ENCODE data around the gene SPAG17.

SPAG17 gene

GRCh38 chr1:118049981-118050380 is 135.0 kb downstream of the SPAG17 start:
- FAIRE-seq: no peak

- no peak for FAIRE-seq
Observed at GRCh38 chr1:118047650-118048224, 137.3 kb downstream of the SPAG17 start.

- FAIRE-seq: no peak
Observed at GRCh38 chr1:118047006-118047649, 137.9 kb downstream of the SPAG17 start.

GRCh38 chr1:118043624-118044023 is 141.4 kb downstream of the SPAG17 start:
- no peak for FAIRE-seq

- FAIRE-seq: no peak
Observed at GRCh38 chr1:118042501-118042900, 142.5 kb downstream of the SPAG17 start.

- FAIRE-seq: no peak
Observed at GRCh38 chr1:118039170-118039569, 145.9 kb downstream of the SPAG17 start.

GRCh38 chr1:118032883-118033282 is 152.1 kb downstream of the SPAG17 start:
- no peak for FAIRE-seq

GRCh38 chr1:118028267-118028666 is 156.8 kb downstream of the SPAG17 start:
- no peak for FAIRE-seq

GRCh38 chr1:118023199-118023598 is 161.8 kb downstream of the SPAG17 start:
- no peak for FAIRE-seq

- no peak for FAIRE-seq
Observed at GRCh38 chr1:118021668-118022067, 163.4 kb downstream of the SPAG17 start.

GRCh38 chr1:118018060-118018459 is 167.0 kb downstream of the SPAG17 start:
- no peak for FAIRE-seq

- no peak for FAIRE-seq
Observed at GRCh38 chr1:118013938-118014337, 171.1 kb downstream of the SPAG17 start.

- no peak for FAIRE-seq
Observed at GRCh38 chr1:118013336-118013735, 171.7 kb downstream of the SPAG17 start.

- no peak for FAIRE-seq
Observed at GRCh38 chr1:118012515-118013124, 172.4 kb downstream of the SPAG17 start.

- no peak for FAIRE-seq
Observed at GRCh38 chr1:118008011-118008410, 177.0 kb downstream of the SPAG17 start.

GRCh38 chr1:118007391-118007790 is 177.6 kb downstream of the SPAG17 start:
- FAIRE-seq: no peak

- no peak for FAIRE-seq
Observed at GRCh38 chr1:118004312-118004711, 180.7 kb downstream of the SPAG17 start.

GRCh38 chr1:117985973-117986372 is 199.1 kb downstream of the SPAG17 start:
- no peak for FAIRE-seq

GRCh38 chr1:117985239-117985638 is 199.8 kb downstream of the SPAG17 start:
- FAIRE-seq: no peak

- FAIRE-seq: no peak
Observed at GRCh38 chr1:117981455-117982192, 203.4 kb downstream of the SPAG17 start.

- FAIRE-seq: no peak
Observed at GRCh38 chr1:117976381-117976780, 208.6 kb downstream of the SPAG17 start.

GRCh38 chr1:117971777-117972176 is 213.3 kb downstream of the SPAG17 start:
- no peak for FAIRE-seq

GRCh38 chr1:117970252-117970651 is 214.8 kb downstream of the SPAG17 start:
- no peak for FAIRE-seq

GRCh38 chr1:117967881-117968280 is 217.1 kb downstream of the SPAG17 start:
- no peak for FAIRE-seq

Data from TTC549 (cell line).